NK-92 treated with Interleukin-12 subunit alpha and Interleukin-12 subunit beta, amount 100 ng/mL, for 24 hours (cell line): Measurements from ENCODE around the gene AGRN.
"Not testable (repeated sequence)": the region's sequence is repeated elsewhere in the genome, so short reads cannot be mapped to it uniquely, and the experiment has no call there.

ENCODE experiments used
- DNase-seq: peaks from one replicate; lab custom pipeline; 2025; lab: John Stamatoyannopoulos, UW

Gene AGRN

GRCh38 chr1:981955-982558 is 37.9 kb upstream of the AGRN start, which contains the start of gene PERM1:
Gene PERM1, minus strand, starts transcription at chr1:982093. Its CDS starts 1,064 bp downstream, at chr1:981029.
- DNase-seq = no peak

- no peak for DNase-seq
Observed at GRCh38 chr1:982765-983436, 37.0 kb upstream of the AGRN start.

- peak; percentile 36 for DNase-seq
Observed at GRCh38 chr1:983798-984475, 36.0 kb upstream of the AGRN start.

GRCh38 chr1:984476-984814 is 35.5 kb upstream of the AGRN start:
- DNase-seq = no peak

- no peak for DNase-seq
Observed at GRCh38 chr1:985126-985525, 34.8 kb upstream of the AGRN start.

GRCh38 chr1:988061-988460 is 31.9 kb upstream of the AGRN start:
- not testable (repeated sequence) for DNase-seq

GRCh38 chr1:991275-991674 is 28.6 kb upstream of the AGRN start:
- DNase-seq = not testable (repeated sequence)

GRCh38 chr1:991895-992294 is 28.0 kb upstream of the AGRN start:
- no peak for DNase-seq

- no peak for DNase-seq
Observed at GRCh38 chr1:992362-992761, 27.6 kb upstream of the AGRN start.

GRCh38 chr1:993379-993995 is 26.4 kb upstream of the AGRN start:
- DNase-seq = no peak

- DNase-seq = not testable (repeated sequence)
Observed at GRCh38 chr1:994546-994945, 25.4 kb upstream of the AGRN start.

- no peak for DNase-seq
Observed at GRCh38 chr1:995665-996633, 24.0 kb upstream of the AGRN start.

- no peak for DNase-seq
Observed at GRCh38 chr1:996851-997712, 22.8 kb upstream of the AGRN start.

- DNase-seq = no peak
Observed at GRCh38 chr1:997713-997992, 22.3 kb upstream of the AGRN start.

GRCh38 chr1:997993-998744 is 21.8 kb upstream of the AGRN start:
- no peak for DNase-seq

GRCh38 chr1:998745-998994 is 21.2 kb upstream of the AGRN start:
- DNase-seq = no peak

- no peak for DNase-seq
Observed at GRCh38 chr1:998995-999724, 20.8 kb upstream of the AGRN start.

GRCh38 chr1:999725-1000356 is 20.1 kb upstream of the AGRN start, which contains the start of gene HES4:
Gene HES4, minus strand, starts transcription at chr1:1000097. Its CDS starts 124 bp downstream, at chr1:999973.
- DNase-seq = no peak

- no peak for DNase-seq
Observed at GRCh38 chr1:1000357-1001056, 19.4 kb upstream of the AGRN start.
